Stimulated activated effector memory CD8-positive, alpha-beta T cell treated with anti-CD3 and anti-CD28 coated beads, Interleukin-12 subunit alpha, Interleukin-12 subunit beta, amount 100 ng/mL, for 72 hours (primary cell): Measurements from ENCODE around the gene FRYL.
"Not testable (repeated sequence)": the region's sequence is repeated elsewhere in the genome, so short reads cannot be mapped to it uniquely, and the experiment has no call there.

ENCODE experiments used
- ATAC-seq: fragments of 150-1000 bp; cut with Tn5 transposase; 2 replicates; pipeline ENCODE4 v1.10.0; 2021
- DNase-seq, 2 donors: peaks; one replicate each; pipeline ENCODE4 v3.0.0; 2021 to 2022; ENCODE audit warnings: low spot score in 2 of 2
- H3K27ac Mint-ChIP-seq: one replicate; pipeline ENCODE4 v1.8.0; 2022; ENCODE audit warnings: mild to moderate bottlenecking, mixed read lengths
- H3K36me3 Mint-ChIP-seq: one replicate; pipeline ENCODE4 v1.8.0; 2022; ENCODE audit warnings: mild to moderate bottlenecking, mixed read lengths
- H3K4me1 Mint-ChIP-seq: one replicate; pipeline ENCODE4 v1.8.0; 2022; ENCODE audit warnings: mixed read lengths
- H3K4me3 Mint-ChIP-seq: one replicate; pipeline ENCODE4 v1.8.0; 2022; ENCODE audit warnings: mild to moderate bottlenecking, mixed read lengths
- H3K9me3 Mint-ChIP-seq: one replicate; pipeline ENCODE4 v1.8.0; 2022; ENCODE audit warnings: mixed read lengths

The FRYL gene

DNA sequence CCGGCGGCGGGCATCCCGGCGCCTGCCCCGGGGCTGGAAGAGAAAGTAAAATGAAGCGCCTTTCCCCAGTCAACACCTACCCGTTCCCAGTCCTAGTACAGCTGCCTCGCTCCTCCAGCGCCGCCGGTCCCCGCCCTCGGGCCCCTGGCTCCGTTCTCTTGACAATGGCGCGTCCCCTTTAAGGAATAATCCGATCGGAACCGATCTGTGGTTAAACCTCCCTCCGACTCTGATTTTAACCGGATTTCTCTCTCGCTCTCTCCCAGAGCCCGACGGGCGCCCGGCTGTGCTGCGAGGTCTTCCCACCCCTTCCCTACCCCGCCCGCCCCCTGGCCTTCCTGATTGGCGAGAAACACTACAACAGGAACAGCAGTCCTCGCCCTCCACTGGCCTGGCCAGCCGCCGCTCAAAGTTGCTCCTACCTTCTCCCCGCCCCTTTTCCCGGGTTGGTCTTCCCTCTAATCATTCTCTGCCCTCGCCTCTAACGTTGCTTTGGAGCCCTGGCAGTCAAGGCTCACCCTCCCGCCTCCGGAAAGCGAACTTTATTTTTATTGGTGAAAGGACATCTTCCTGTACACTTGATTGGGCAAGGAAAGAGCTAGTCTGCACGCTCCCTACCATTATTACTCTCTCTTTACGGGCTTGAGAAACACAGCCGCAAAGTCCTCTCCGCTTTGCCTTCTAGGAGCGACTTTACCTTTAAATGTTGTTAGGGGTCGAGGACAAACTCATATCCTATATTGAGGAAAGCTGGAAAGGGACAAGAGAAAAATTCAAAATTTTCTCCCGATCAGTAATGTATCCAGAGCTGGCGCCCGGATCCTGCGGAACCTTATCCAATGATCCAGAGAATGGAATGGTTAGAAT lies at the start of gene FRYL:
Gene FRYL, minus strand, starts transcription at position 282 of the 867 bp plus-strand sequence. CDS start 145,869 bp downstream, outside the sequence.
- H3K9me3 Mint-ChIP-seq: no peaks in the 10 kb centered on the region
- peak; percentile 95 for ATAC-seq
- DNase-seq: peak; percentile 83 to 98
- H3K4me1 Mint-ChIP-seq: peaks cover 34% of the 10 kb centered on the region
- H3K36me3 Mint-ChIP-seq: peaks cover 8% of the 10 kb centered on the region
- peak within 1 kb of the TSS; percentile 75 for H3K4me3 Mint-ChIP-seq
- H3K27ac Mint-ChIP-seq: peak within 1 kb of the TSS; percentile 88

DNA sequence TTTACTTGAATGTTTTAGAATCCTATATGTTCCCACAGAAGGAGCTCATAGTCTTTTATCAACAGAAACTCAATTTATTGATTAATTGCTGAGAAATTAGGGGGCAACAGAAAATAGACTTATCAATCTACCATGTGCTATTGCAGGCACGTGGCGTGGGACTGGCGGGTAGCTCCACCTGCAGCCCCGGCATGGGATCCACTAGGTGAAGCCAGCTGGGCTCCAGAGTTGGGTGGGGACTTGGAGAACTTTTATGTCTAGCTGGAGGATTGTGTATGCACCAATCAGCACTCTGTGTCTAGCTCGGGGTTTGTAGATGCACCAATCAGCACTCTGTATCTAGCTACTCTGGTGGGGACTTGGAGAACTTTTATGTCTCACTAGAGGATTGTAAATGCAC lies 47.5 kb upstream of the FRYL start:
- no peak for DNase-seq
- Mint-ChIP-seq H3K4me3 (no peak overlapping the region), H3K36me3 (peaks cover 22% of the 10 kb centered on the region), H3K27ac (no peak overlapping the region), H3K4me1 (no peaks in the 10 kb centered on the region), H3K9me3 (no peaks in the 10 kb centered on the region)
- no peak for ATAC-seq

GRCh38 chr4:48821431-48821830 lies 41.4 kb upstream of the FRYL start:
- DNase-seq, H3K9me3 Mint-ChIP-seq, ATAC-seq, H3K27ac Mint-ChIP-seq, H3K4me1 Mint-ChIP-seq, H3K4me3 Mint-ChIP-seq, H3K36me3 Mint-ChIP-seq: not testable (repeated sequence)

DNA sequence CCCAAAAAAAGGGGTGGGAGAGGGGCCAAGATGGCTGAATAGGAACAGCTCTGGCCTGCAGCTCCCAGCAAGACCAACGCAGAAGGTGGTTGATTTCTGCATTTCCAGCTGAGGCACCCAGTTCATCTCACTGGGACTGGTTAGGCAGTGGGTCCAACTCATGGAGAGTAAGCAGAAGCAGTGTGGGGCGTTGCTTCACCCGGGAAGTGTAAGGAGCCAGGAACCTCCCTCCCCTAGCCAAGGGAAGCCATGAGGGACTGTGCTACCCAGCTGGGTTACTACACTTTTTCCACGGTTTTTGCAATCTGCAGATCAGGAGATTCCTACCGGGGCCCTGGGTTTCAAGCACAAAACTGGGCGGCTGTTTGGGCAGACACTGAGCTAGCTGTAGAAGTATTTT lies 36.9 kb upstream of the FRYL start:
- ATAC-seq (no peak), DNase-seq (no peak)
- no peak overlapping the region for H3K4me3 Mint-ChIP-seq
- no peak overlapping the region for H3K27ac Mint-ChIP-seq
- H3K36me3 Mint-ChIP-seq: no peaks in the 10 kb centered on the region
- H3K4me1 Mint-ChIP-seq: no peaks in the 10 kb centered on the region
- H3K9me3 Mint-ChIP-seq: no peaks in the 10 kb centered on the region

- not testable (repeated sequence) for ATAC-seq, H3K9me3 Mint-ChIP-seq, H3K4me1 Mint-ChIP-seq, DNase-seq, H3K36me3 Mint-ChIP-seq, H3K4me3 Mint-ChIP-seq, H3K27ac Mint-ChIP-seq
Measured at GRCh38 chr4:48816297-48816696, 36.2 kb upstream of the FRYL start.

GRCh38 chr4:48815483-48815882 lies 35.4 kb upstream of the FRYL start:
- no peaks in the 10 kb centered on the region for H3K4me1 Mint-ChIP-seq
- no peaks in the 10 kb centered on the region for H3K36me3 Mint-ChIP-seq
- no peak overlapping the region for H3K4me3 Mint-ChIP-seq
- DNase-seq (no peak), ATAC-seq (no peak)
- no peak overlapping the region for H3K27ac Mint-ChIP-seq
- no peaks in the 10 kb centered on the region for H3K9me3 Mint-ChIP-seq

GRCh38 chr4:48813964-48814363 lies 33.9 kb upstream of the FRYL start:
- H3K27ac Mint-ChIP-seq: no peak overlapping the region
- no peak for DNase-seq
- H3K4me1 Mint-ChIP-seq: no peaks in the 10 kb centered on the region
- no peaks in the 10 kb centered on the region for H3K36me3 Mint-ChIP-seq
- H3K9me3 Mint-ChIP-seq: no peaks in the 10 kb centered on the region
- no peak for ATAC-seq
- no peak overlapping the region for H3K4me3 Mint-ChIP-seq

GRCh38 chr4:48812866-48813265 lies 32.8 kb upstream of the FRYL start:
- Mint-ChIP-seq H3K9me3 (no peaks in the 10 kb centered on the region), H3K27ac (no peak overlapping the region), H3K4me1 (no peaks in the 10 kb centered on the region), H3K4me3 (no peak overlapping the region), H3K36me3 (no peaks in the 10 kb centered on the region)
- ATAC-seq (no peak), DNase-seq (no peak)

DNA sequence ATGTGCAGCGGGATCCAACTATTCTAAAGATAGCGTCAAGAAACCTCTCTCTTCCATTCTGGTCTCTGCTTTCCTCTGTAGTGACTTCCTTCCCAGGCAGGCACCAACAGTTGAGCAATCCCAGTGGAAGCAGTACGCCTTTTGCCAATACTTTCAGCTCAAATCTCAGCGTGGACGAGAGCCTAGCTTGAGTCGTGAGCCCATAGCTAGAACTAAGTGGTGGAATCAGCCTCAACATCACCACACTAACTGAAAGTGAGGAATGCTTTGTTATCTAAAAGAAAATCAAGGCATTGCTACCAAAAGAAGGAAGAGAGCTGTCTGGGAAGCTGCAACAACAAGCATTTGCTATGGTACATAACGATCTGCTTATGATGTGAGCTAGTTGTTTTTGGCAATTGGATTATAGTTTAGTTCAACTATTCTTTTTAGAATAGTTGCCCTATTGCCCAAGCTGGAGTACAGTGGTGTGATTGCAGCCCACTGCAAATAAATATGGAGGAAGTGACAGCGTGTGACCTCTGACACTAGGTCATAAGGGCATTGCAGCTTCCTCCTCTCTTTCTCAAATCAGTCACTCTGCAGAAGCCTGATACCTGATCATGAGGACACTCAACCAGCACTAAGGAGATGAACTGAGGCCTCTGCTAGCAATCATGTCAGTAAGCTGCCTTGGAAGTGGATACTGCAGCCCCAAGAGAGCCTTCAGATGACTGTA lies 24.7 kb upstream of the FRYL start:
- ATAC-seq (no peak), DNase-seq (no peak)
- no peak overlapping the region for H3K27ac Mint-ChIP-seq
- no peaks in the 10 kb centered on the region for H3K4me1 Mint-ChIP-seq
- no peak overlapping the region for H3K4me3 Mint-ChIP-seq
- no peaks in the 10 kb centered on the region for H3K36me3 Mint-ChIP-seq
- no peaks in the 10 kb centered on the region for H3K9me3 Mint-ChIP-seq

DNA sequence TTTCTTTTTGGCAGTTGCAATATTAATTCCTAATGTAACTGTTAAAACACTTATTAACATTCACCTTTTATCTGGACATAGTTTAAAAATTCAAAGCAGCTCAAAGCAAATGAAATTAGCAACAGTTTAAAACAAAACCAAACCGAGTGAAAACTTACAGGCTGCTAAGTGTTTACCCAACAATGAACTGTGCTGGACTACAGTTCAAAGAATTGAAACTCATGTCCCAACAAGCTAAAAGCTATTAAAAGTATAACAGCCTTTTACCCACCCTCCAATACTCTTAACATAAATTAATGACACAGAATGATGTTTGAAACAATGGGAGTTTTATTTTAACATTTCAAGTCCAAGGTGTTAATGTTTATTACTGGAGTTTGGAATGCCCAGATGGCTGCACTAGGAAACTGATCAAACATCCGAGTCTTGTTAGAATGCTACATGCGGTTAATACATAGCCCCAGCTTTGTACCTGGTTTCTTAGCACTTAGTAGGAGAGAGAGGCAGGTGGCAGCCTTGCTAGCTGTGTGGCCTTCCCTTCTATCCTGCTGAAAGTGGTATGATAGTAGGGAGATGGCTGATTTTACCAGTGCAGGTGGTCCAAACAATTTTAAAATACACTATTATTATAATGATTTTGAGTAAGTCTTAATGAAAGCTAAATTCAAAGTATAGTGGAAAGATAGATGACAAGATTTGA lies 21.1 kb upstream of the FRYL start:
- H3K9me3 Mint-ChIP-seq: no peaks in the 10 kb centered on the region
- DNase-seq: no peak
- H3K27ac Mint-ChIP-seq: no peak overlapping the region
- no peak for ATAC-seq
- no peaks in the 10 kb centered on the region for H3K4me1 Mint-ChIP-seq
- H3K36me3 Mint-ChIP-seq: no peaks in the 10 kb centered on the region
- H3K4me3 Mint-ChIP-seq: no peak overlapping the region

GRCh38 chr4:48800155-48800554 lies 20.1 kb upstream of the FRYL start:
- H3K27ac Mint-ChIP-seq, ATAC-seq, DNase-seq, H3K36me3 Mint-ChIP-seq, H3K9me3 Mint-ChIP-seq, H3K4me1 Mint-ChIP-seq, H3K4me3 Mint-ChIP-seq: not testable (repeated sequence)

DNA sequence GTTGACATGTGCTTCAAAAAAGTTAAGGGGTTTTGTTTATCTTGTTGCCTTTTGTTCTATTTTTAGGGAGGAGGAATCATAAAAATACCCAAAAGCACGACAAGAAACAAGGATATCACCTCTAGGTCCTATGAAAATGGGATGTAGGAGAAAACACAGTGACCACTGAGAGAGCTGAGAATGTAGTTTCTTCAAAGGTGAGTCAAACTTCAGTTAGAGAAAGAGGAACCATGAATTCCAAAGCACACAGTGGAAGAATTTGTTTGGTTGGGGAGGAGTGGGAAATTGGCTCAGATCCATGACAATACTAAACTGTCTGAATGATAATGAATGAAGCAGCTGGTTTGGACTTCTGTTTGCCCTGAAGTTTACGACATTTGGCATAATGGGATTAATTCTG lies 19.1 kb upstream of the FRYL start:
- H3K27ac Mint-ChIP-seq: no peak overlapping the region
- H3K9me3 Mint-ChIP-seq: no peaks in the 10 kb centered on the region
- DNase-seq (no peak), ATAC-seq (no peak)
- no peak overlapping the region for H3K4me3 Mint-ChIP-seq
- no peaks in the 10 kb centered on the region for H3K4me1 Mint-ChIP-seq
- H3K36me3 Mint-ChIP-seq: no peaks in the 10 kb centered on the region

DNA sequence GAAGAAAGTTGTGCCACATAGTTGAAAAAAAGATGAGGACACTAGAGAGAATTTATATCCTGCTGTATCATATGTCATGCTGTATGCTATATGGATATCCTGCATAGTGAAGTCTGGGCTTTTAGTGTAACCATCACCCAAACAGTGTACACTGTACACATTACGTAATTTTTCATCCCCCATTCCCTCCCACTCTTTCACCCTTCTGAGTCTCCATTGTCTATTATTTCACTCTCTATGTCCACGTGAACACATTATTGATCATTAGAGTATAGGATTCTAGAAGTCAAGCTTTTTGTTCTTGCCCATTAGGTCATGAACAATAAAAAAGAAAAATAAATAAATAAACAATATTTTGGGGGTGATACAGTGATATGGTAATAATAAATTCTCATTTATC lies 18.0 kb upstream of the FRYL start:
- DNase-seq (no peak), ATAC-seq (no peak)
- H3K9me3 Mint-ChIP-seq: no peaks in the 10 kb centered on the region
- H3K27ac Mint-ChIP-seq: no peak overlapping the region
- no peak overlapping the region for H3K4me3 Mint-ChIP-seq
- H3K36me3 Mint-ChIP-seq: no peaks in the 10 kb centered on the region
- H3K4me1 Mint-ChIP-seq: no peaks in the 10 kb centered on the region

GRCh38 chr4:48796927-48797679 lies 17.0 kb upstream of the FRYL start:
- peaks cover 4% of the 10 kb centered on the region for H3K4me1 Mint-ChIP-seq
- no peak for DNase-seq
- no peak overlapping the region for H3K4me3 Mint-ChIP-seq
- ATAC-seq: no peak
- no peaks in the 10 kb centered on the region for H3K36me3 Mint-ChIP-seq
- no peak overlapping the region for H3K27ac Mint-ChIP-seq
- H3K9me3 Mint-ChIP-seq: no peaks in the 10 kb centered on the region
